ENCODE results near the gene GLCE. TPM values are rescaled to one million over a fixed set of nuclear protein-coding genes. Genes with fewer than 3 reads are reported as not detected.

GLCE gene
- total and polyA plus RNA-seq, 9 of the 15 experiments (the other 6 are each of a cell fraction or from before 2014, with no cell fraction given) = 4.6 to 12.3 (median 10.6) TPM

GRCh38 chr15:69172847-69173246 lies 12.4 kb downstream of the GLCE start:
- FAIRE-seq (no peak), DNase-seq (ENCODE audit: extremely low read depth in 1 of 4, low spot score in 3 of 4) (no peak), ATAC-seq (no peak)
- ChIA-PET POLR2A (interaction anchor here (1.1 to 1.4 kb wide), 2 partner anchors 11 to 13 kb away, joined by 3 read pairs; partner anchors contain the start of gene GLCE), CTCF (ENCODE audit: low intra/inter-chr PET ratio) (no interaction called here)
- Histone ChIP-seq H3K4me1 (replicated peaks in 1 of 2; ENCODE audit: control insufficient read depth in 2 of 2, insufficient read depth in 2 of 2, low read length in 2 of 2) (no peaks in the 10 kb centered on the region; a peak in 1 of 5 replicates), H3K4me2 (ENCODE audit: insufficient read depth, low read length) (no peak overlapping the region), H4K20me1 (replicated peaks; ENCODE audit: control insufficient read depth, insufficient read depth, low read length) (no peaks in the 10 kb centered on the region), H3K9ac (ENCODE audit: insufficient read depth in 1 of 2, low read depth in 2 of 2, low read length in 2 of 2) (no peak overlapping the region), H3K9me1 (ENCODE audit: control insufficient read depth, insufficient read depth, low read length) (no peaks in the 10 kb centered on the region), H3K79me2 (ENCODE audit: control insufficient read depth, insufficient read depth, low read length) (no peaks in the 10 kb centered on the region), H3K27ac (ENCODE audit: extremely low read depth, low read depth, low read length) (no peak overlapping the region), H3K4me3 (no peak overlapping the region), H3K36me3 (ENCODE audit: control insufficient read depth, insufficient read depth, low read length) (no peaks in the 10 kb centered on the region), H2AFZ (ENCODE audit: low read depth, low read length) (no peak overlapping the region), H3K27me3 (ENCODE audit: control insufficient read depth in 2 of 2, insufficient read depth in 2 of 2, low read length in 2 of 2) (no peaks in the 10 kb centered on the region), H3K9me3 (replicated peaks; ENCODE audit: control insufficient read depth, insufficient read depth, low read depth, low read length) (no peaks in the 10 kb centered on the region)
- intact Hi-C loops (cut with micrococcal nuclease) = no loop called here
- WGBS (ENCODE audit: insufficient coverage, low coverage, missing lambda C conversion rate) = 16% methylated on average over 2 of the region's 2 CpGs
- no TSS peak for BruUV-seq (replicated peaks)
- in situ Hi-C loops (cut with MboI) = no loop called here
- TF ChIP-seq ATF4 (CRISPR knock-in tag; IDR thresholded peaks at IDR 0.05) (no peak), NFIX (CRISPR knock-in tag; IDR thresholded peaks at IDR 0.05; ENCODE audit: low read depth) (no peak), HSF4 (CRISPR knock-in tag; IDR thresholded peaks at IDR 0.05; ENCODE audit: borderline replicate concordance) (no peak), ELK1 (CRISPR knock-in tag; IDR thresholded peaks at IDR 0.05) (no peak), DDX20 (tag; IDR thresholded peaks at IDR 0.05; ENCODE audit: low read depth) (no peak), USF2 (CRISPR knock-in tag; IDR thresholded peaks at IDR 0.05) (no peak), CBX2 (IDR thresholded peaks at IDR 0.05; ENCODE audit: insufficient read depth, low read length, poor library complexity, severe bottlenecking) (no peak), KAT8 (IDR thresholded peaks at IDR 0.05; ENCODE audit: low read depth) (no peak), HDAC2 (IDR thresholded peaks at IDR 0.05) (no peak), HNRNPK (IDR thresholded peaks at IDR 0.05; ENCODE audit: low read depth, low read length, poor library complexity, severe bottlenecking) (no peak), ZNF785 (CRISPR knock-in tag; IDR thresholded peaks at IDR 0.05) (no peak), ZZZ3 (IDR thresholded peaks at IDR 0.05) (no peak)
